GM21619 (cell line): ENCODE results near the gene CTBP2.
"Not testable (repeated sequence)": the region's sequence is repeated elsewhere in the genome, so short reads cannot be mapped to it uniquely, and the experiment has no call there.

Source experiments
- ATAC-seq: cut with Tn5 transposase; IDR thresholded peaks from one replicate; pipeline ENCODE4 v1.9.1; 2021; ENCODE audit not compliant: unreplicated experiment

Gene CTBP2

DNA sequence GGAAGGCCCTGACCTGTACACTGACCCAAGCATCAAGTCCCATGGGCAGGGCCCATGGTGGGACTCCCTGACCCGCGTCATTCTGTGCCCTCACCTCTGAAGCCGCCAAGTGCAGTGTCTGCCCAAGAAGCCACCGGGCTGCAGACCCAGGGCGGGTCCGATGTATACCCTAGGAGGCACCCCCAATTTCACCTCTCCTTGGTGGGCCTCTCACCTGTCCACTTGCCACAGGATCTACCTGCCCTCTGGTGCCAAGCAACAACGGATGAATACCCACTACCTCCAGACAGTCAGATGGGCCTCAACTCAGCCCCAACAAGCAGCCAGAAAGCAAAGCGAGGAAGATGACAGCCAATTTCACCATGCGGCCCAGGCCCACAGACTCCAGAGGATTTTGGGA lies 92.6 kb downstream of the CTBP2 start:
- ATAC-seq, result no peak

DNA sequence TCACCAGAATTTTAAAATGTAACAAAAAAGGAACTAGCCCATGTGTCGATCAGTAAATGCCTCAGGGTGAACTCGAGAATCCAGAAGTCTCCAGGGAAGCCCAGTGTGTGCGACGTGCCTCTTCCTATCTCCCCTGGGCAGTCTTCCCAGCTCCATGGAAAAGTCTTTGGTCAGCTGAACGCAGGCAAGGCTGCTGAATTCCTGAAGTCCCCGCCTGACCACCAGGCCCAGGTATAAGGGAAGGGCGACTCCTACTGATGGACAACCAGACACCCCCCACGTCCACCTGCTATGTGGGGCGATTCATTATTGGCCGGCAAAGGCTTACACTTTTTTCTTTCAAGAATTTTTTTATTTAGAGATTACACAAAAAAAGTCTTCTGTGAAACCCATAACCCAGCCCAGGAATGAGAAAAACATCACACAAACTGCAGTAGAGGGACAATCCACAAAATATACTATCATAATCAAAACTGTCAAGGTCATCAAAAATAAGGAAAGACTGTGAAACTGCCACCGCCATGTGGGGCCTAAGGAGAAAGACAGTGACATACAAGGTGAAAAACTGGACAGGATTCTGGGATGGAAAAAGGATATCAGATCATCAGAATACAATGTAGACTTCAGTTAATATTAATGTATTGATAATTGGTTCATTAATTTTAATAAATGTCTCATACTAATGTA lies 93.5 kb downstream of the CTBP2 start:
- ATAC-seq, result no peak

GRCh38 chr10:125064681-125065492 lies 95.5 kb downstream of the CTBP2 start:
- ATAC-seq, result peak; percentile 90

DNA sequence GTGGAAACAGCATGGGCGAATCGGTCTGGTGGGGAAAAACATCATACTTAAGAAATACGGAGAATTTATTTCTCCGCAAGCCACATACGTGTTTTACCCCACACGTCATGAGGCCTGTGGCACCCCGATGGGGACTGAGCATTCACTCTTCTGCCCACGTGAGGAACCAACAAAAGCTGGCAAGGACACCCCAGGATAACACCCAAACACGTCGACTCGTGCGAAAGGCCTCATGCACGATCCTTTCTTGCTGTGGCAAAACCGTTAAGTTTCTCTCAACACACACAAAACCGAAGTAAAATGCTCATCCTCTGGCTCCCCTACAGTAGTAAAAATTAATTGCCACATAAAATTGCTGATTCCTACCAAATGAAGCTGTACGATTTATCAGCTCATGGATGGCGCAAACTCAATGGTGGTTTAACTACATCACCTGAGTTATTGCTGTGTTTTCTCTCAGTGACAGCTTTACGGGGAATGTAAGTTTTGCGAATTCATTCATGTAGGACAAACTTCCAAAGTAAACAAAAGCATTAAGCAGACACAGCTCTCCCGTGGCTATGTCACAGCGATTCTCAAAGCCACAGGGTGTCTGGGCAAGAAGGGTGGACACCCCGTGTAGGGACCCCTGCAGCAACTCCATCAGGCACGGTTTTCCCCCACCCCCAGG lies 97.0 kb downstream of the CTBP2 start:
- no peak for ATAC-seq

DNA sequence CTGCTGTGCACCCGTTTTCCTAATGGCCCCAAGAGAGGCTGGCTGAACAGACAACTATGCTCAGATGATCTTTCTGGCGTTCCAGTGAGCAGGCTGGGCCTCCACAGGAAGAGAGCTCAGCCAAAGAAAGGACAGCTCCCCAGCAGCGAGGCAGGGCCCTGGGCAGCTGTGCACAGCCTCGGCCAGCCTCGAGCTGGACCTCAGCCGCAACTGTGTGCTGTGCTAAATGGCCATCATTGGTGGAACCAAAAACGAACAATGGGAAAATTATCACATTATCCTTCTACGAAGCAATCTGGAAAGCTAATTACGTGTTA lies 97.5 kb downstream of the CTBP2 start:
- ATAC-seq, result no peak

GRCh38 chr10:125062227-125062913 lies 98.0 kb downstream of the CTBP2 start:
- no peak for ATAC-seq

GRCh38 chr10:125061557-125062226 lies 98.7 kb downstream of the CTBP2 start:
- ATAC-seq, result no peak

GRCh38 chr10:125060826-125061556 lies 99.4 kb downstream of the CTBP2 start:
- no peak for ATAC-seq

GRCh38 chr10:125060482-125060825 lies 99.9 kb downstream of the CTBP2 start:
- ATAC-seq, result no peak

- ATAC-seq, result no peak
These were observed 100.3 kb downstream of the CTBP2 start for GRCh38 chr10:125060026-125060425.

GRCh38 chr10:125059348-125059747 lies 101.0 kb downstream of the CTBP2 start:
- ATAC-seq, result not testable (repeated sequence)

GRCh38 chr10:125057158-125058001 lies 103.0 kb downstream of the CTBP2 start:
- ATAC-seq, result peak; percentile 42

- ATAC-seq, result no peak
These were observed 103.9 kb downstream of the CTBP2 start for GRCh38 chr10:125056161-125057132.

- ATAC-seq, result no peak
These were observed 104.9 kb downstream of the CTBP2 start for GRCh38 chr10:125055446-125055845.

DNA sequence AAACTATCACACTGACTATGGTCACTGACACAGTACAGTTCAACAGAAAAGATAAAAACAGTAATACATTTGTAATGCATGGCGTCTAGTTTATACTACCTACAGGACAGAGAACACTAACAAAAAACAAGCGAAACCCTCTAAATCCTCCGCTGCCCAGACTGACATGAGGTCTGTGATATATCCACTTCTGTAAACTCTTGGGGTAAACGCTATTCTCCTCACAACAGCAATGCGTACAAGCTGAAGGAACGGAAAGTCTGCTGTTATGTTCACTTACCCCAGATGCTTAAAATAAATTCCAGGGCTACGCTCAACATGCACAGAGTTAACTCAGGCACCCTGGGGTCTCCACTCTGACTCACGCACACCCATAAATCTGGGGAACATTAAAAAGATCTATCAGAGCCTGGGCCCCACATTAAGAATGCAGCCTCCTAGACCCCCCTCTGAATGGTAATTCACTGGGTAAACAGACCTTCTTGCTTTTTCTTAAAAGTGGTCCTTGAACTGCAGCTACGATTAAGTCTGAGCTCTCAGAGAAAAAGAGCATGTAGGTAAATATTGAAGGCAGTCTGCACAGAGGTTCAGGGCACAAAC lies 105.6 kb downstream of the CTBP2 start:
- ATAC-seq, result no peak

DNA sequence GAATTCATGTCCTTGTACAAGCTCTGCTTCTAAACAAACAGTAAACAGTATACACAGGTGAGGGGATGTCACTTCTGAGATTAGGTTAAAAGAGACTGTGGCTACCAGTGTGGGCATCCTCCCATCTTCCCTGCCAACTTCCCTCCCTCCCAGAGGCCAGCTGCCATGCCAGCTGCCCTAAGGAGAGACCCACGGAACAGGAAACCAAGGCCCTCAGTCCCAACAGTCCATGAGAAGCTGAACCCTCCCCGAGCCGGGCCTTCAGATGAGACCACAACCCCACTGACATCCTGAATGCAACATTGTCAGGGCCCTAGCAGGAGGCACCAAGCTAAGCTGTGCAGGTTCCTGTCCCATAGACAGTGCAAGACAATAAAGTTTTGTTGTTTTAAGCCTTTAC lies 106.1 kb downstream of the CTBP2 start:
- ATAC-seq, result no peak

- ATAC-seq, result no peak
These were observed 108.2 kb downstream of the CTBP2 start for GRCh38 chr10:125052146-125052545.

DNA sequence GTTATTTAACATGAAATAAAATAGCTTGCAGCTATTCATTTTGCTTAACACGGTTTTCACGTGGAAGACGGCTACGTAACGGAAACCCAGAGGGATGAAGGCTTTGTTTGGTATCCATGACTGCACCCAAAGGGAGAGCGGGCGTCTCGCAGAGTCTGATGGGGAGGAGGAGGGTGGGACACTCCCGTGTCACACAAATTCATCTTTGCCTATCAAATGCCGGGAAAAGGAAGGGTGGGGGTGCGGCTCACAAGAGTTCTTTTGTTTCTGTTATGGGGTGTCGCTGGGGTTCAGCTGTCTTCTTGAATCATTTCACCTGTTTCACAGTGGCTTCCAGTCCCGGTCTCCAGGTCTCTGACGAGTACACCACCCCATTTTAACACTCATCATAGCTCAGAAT lies 110.0 kb downstream of the CTBP2 start:
- no peak for ATAC-seq
